ENCODE data around the gene MAPK11. TPM values are rescaled to one million over a fixed set of nuclear protein-coding genes. Genes with fewer than 3 reads are reported as not detected.
"Not testable (repeated sequence)": the region's sequence is repeated elsewhere in the genome, so short reads cannot be mapped to it uniquely, and the experiment has no call there.

MAPK11 gene
- total RNA-seq, 1 experiment from 2014 or later = 5.5 TPM

DNA sequence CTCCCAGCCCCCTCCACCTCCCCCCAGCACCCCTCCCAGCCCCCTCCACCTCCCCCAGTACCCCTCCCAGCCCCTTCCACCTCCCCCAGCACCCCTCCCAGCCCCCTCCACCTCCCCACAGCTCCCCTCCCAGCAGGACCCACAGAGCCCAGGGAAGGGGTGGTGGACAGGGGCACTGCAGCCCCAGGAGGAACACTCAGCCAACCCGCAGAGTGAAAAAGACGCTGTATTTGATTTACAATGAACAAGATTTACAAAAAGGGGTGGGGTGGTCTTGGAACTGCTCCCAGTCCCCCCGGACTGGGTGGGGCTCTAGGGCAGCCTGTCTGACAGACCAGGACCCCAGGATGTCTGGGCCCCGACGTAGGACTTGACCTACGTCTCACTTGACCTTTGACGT is 4.6 kb upstream of the MAPK11 start:
- peaks cover 29% of the 10 kb centered on the region for H3K4me1 ChIP-seq (replicated peaks; ENCODE audit: insufficient read depth)
- H3K9me2 ChIP-seq (ENCODE audit: insufficient read depth) = no peaks in the 10 kb centered on the region
- intact Hi-C loops (cut with micrococcal nuclease; ENCODE audit: unreplicated experiment) = loop anchor here (5.0 kb wide), 2 partner anchors 33 to 68 kb away; partner anchors contain the start of genes PLXNB2 and PPP6R2
- H3K79me2 ChIP-seq (ENCODE audit: low read depth) = peaks cover 1% of the 10 kb centered on the region; the same call in 1 of the 2 replicates
- peaks cover 26% of the 10 kb centered on the region for H4K20me1 ChIP-seq (ENCODE audit: insufficient read depth)
- H3K4me3 ChIP-seq = no peak overlapping the region
- H3K27ac ChIP-seq = no peak overlapping the region
- ChIA-PET POLR2A (ENCODE audit: unreplicated experiment) (no interaction called here), CTCF (no interaction called here)
- no TSS peak for BruUV-seq (replicated peaks)
- peaks cover 48% of the 10 kb centered on the region for H3K36me3 ChIP-seq (ENCODE audit: low read depth)
- no peaks in the 10 kb centered on the region for H3K9me3 ChIP-seq (ENCODE audit: insufficient read depth, low read depth)
- no peak overlapping the region for H3K4me2 ChIP-seq
- peaks cover 79% of the 10 kb centered on the region for H3F3A ChIP-seq (ENCODE audit: insufficient read depth, low read depth)
- no peak for DNase-seq
- H3K27me3 ChIP-seq (ENCODE audit: insufficient read depth, low read depth) = no peaks in the 10 kb centered on the region
- H2AFZ ChIP-seq = no peak overlapping the region
- TF ChIP-seq, protein P1, sequence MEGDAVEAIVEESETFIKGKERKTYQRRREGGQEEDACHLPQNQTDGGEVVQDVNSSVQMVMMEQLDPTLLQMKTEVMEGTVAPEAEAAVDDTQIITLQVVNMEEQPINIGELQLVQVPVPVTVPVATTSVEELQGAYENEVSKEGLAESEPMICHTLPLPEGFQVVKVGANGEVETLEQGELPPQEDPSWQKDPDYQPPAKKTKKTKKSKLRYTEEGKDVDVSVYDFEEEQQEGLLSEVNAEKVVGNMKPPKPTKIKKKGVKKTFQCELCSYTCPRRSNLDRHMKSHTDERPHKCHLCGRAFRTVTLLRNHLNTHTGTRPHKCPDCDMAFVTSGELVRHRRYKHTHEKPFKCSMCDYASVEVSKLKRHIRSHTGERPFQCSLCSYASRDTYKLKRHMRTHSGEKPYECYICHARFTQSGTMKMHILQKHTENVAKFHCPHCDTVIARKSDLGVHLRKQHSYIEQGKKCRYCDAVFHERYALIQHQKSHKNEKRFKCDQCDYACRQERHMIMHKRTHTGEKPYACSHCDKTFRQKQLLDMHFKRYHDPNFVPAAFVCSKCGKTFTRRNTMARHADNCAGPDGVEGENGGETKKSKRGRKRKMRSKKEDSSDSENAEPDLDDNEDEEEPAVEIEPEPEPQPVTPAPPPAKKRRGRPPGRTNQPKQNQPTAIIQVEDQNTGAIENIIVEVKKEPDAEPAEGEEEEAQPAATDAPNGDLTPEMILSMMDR (conservative IDR thresholded peaks at IDR 0.05) = 0 out of 2 replicates have a peak, but pooled peaks have one; percentile 22
- TF ChIP-seq EZH2 (IDR thresholded peaks at IDR 0.05; ENCODE audit: low read depth) = no peak

DNA sequence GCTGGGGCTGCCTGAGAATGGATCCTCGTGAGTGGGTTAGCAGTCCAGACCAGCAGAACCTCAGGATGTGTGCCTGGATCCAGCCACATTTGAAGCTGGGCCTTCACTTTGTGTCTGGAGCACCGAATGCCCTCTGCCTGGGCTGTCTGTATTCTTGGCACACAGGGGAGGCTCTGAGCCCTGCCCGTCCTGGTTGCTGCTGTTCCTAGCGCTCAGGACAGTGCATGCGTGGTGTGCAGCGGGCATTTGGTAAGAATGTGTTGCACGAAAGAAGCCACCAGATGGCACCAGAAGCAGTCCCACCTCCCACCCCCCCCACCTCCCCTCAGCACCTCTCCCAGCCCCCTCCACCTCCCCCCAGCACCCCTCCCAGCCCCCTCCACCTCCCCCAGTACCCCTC is 4.1 kb upstream of the MAPK11 start:
- TF ChIP-seq, protein P1 (conservative IDR thresholded peaks at IDR 0.05) = peak; percentile 51
- no peak for TF ChIP-seq EZH2 (IDR thresholded peaks at IDR 0.05; ENCODE audit: low read depth)
- no TSS peak for BruUV-seq (replicated peaks)

DNA sequence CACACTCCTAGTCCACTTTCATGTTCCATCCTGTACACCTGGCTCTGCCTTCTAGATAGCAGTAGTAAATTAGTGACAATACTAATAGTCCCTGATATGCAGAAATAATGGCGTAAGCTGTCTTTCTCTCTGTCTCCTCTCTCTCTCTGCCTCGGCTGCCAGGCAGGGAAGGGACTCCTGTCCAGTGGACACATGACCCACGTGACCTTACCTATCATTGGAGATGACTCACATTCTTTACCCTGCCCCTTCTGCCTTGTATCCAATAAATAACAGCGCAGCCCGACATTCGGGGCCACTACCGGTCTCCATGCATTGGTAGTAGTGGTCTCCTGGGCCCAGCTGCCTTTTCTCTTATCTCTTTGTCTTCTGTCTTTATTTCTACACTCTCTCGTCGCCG is 3.6 kb upstream of the MAPK11 start:
- intact Hi-C loops (cut with micrococcal nuclease; ENCODE audit: unreplicated experiment) = loop anchor here (5.0 kb wide), 2 partner anchors 34 to 69 kb away; partner anchors contain the start of genes PLXNB2 and PPP6R2
- CTCF ChIA-PET; H3K4me3 ChIP-seq; DNase-seq; POLR2A ChIA-PET (ENCODE audit: unreplicated experiment); H3K4me2 ChIP-seq; H3K9me3 ChIP-seq (ENCODE audit: insufficient read depth, low read depth); BruUV-seq (replicated peaks); H3K27me3 ChIP-seq (ENCODE audit: insufficient read depth, low read depth); H3K79me2 ChIP-seq (ENCODE audit: low read depth); H3K27ac ChIP-seq; H3K9me2 ChIP-seq (ENCODE audit: insufficient read depth); H2AFZ ChIP-seq: not testable (repeated sequence)
- peaks cover 39% of the 10 kb centered on the region for H3K4me1 ChIP-seq (replicated peaks; ENCODE audit: insufficient read depth)
- peaks cover 20% of the 10 kb centered on the region for H4K20me1 ChIP-seq (ENCODE audit: insufficient read depth)
- H3K36me3 ChIP-seq (ENCODE audit: low read depth) = peaks cover 38% of the 10 kb centered on the region
- H3F3A ChIP-seq (ENCODE audit: insufficient read depth, low read depth) = peaks cover 80% of the 10 kb centered on the region

More for the DNA sequence above, 4.1 kb upstream of the MAPK11 start:
- H3F3A ChIP-seq (ENCODE audit: insufficient read depth, low read depth) = peaks cover 79% of the 10 kb centered on the region
- ChIA-PET CTCF (no interaction called here), POLR2A (ENCODE audit: unreplicated experiment) (no interaction called here)
- no peaks in the 10 kb centered on the region for H3K9me2 ChIP-seq (ENCODE audit: insufficient read depth)
- H3K27ac ChIP-seq = no peak overlapping the region
- intact Hi-C loops (cut with micrococcal nuclease; ENCODE audit: unreplicated experiment) = loop anchor here (5.0 kb wide), 2 partner anchors 33 to 68 kb away; partner anchors contain the start of genes PLXNB2 and PPP6R2
- H3K36me3 ChIP-seq (ENCODE audit: low read depth) = peaks cover 43% of the 10 kb centered on the region
- H3K4me1 ChIP-seq (replicated peaks; ENCODE audit: insufficient read depth) = peaks cover 33% of the 10 kb centered on the region
- no peaks in the 10 kb centered on the region for H3K27me3 ChIP-seq (ENCODE audit: insufficient read depth, low read depth)
- H4K20me1 ChIP-seq (ENCODE audit: insufficient read depth) = peaks cover 26% of the 10 kb centered on the region
- no peak overlapping the region for H3K4me2 ChIP-seq
- no peak overlapping the region for H2AFZ ChIP-seq
- no peaks in the 10 kb centered on the region for H3K9me3 ChIP-seq (ENCODE audit: insufficient read depth, low read depth)
- peak; percentile 58 to 71 for DNase-seq
- no peaks in the 10 kb centered on the region for H3K79me2 ChIP-seq (ENCODE audit: low read depth)
- H3K4me3 ChIP-seq = no peak overlapping the region

DNA sequence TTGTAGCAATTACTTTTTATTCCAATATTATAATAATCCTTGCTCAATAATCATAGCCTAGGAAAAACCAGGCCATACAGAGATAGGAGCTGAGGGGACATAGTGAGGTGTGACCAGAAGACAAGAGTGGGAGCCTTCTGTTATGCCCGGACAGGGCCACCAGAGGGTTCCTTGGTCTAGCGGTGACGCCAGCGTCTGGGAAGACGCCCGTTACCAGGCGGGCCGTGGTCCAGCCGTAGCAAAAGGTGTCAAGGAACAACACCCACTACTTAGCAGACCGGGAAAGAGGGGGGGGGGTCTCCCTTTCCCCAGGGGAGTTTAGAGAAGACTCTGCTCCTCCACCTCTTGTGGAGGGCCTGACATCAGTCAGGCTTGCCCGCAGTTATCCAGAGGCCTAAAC is 3.2 kb upstream of the MAPK11 start:
- H3K9me2 ChIP-seq (ENCODE audit: insufficient read depth); H3K27me3 ChIP-seq (ENCODE audit: insufficient read depth, low read depth); H3K27ac ChIP-seq; H3K9me3 ChIP-seq (ENCODE audit: insufficient read depth, low read depth); H3K4me3 ChIP-seq; H3K79me2 ChIP-seq (ENCODE audit: low read depth); H3K4me2 ChIP-seq; BruUV-seq (replicated peaks); H2AFZ ChIP-seq; DNase-seq; POLR2A ChIA-PET (ENCODE audit: unreplicated experiment): not testable (repeated sequence)
- H3K4me1 ChIP-seq (replicated peaks; ENCODE audit: insufficient read depth) = peaks cover 43% of the 10 kb centered on the region
- TF ChIP-seq, protein P1 (conservative IDR thresholded peaks at IDR 0.05) = peak; percentile 15; the same call in 1 of the 2 replicates
- intact Hi-C loops (cut with micrococcal nuclease; ENCODE audit: unreplicated experiment) = loop anchor here (5.0 kb wide), 2 partner anchors 34 to 69 kb away; partner anchors contain the start of genes PLXNB2 and PPP6R2
- peaks cover 20% of the 10 kb centered on the region for H4K20me1 ChIP-seq (ENCODE audit: insufficient read depth)
- H3F3A ChIP-seq (ENCODE audit: insufficient read depth, low read depth) = peaks cover 81% of the 10 kb centered on the region
- H3K36me3 ChIP-seq (ENCODE audit: low read depth) = peaks cover 36% of the 10 kb centered on the region
- CTCF ChIA-PET = interaction anchor here (0.5 kb wide), 1 partner anchor 57 kb away, joined by 6 read pairs; no protein-coding TSS in a partner anchor

All from PC-9 (cell line).